GM15510 (cell line): Measurements from ENCODE around the gene KLHL40.

Source experiments
- POLR2A ChIP-seq: IDR thresholded peaks from 3 replicates; pipeline ENCODE4 v1.6.1; 2011; ENCODE audit warnings: borderline replicate concordance; ENCODE audit not compliant: insufficient read length; ENCODE audit errors: extremely low read depth

The KLHL40 gene

GRCh38 chr3:42707620-42708355, 22.5 kb downstream of the KLHL40 start:
- TF ChIP-seq POLR2A = no peak

GRCh38 chr3:42708611-42709151, 23.3 kb downstream of the KLHL40 start:
- no peak for TF ChIP-seq POLR2A

DNA sequence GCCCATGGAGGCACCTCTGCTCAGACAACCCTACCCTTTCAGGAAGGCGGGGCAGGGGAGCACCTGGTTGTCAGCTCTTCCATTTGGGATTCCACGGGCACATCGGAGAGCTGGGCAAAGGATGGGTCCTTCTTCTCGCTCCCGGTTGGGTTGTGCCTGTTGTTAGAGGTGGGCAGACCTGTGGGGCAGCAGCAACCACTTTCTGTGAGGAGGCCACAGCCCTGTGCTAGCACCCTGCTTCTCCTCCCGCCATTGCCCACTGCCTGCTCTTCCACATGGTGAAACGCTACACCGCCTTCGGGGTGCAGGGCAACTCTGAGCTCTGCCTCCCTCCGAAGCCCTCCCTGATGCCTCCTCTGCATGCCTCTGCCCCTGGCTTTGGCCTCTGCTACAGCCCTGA, 24.3 kb downstream of the KLHL40 start:
- TF ChIP-seq POLR2A = no peak

GRCh38 chr3:42710323-42711021, 25.1 kb downstream of the KLHL40 start:
- no peak for TF ChIP-seq POLR2A

DNA sequence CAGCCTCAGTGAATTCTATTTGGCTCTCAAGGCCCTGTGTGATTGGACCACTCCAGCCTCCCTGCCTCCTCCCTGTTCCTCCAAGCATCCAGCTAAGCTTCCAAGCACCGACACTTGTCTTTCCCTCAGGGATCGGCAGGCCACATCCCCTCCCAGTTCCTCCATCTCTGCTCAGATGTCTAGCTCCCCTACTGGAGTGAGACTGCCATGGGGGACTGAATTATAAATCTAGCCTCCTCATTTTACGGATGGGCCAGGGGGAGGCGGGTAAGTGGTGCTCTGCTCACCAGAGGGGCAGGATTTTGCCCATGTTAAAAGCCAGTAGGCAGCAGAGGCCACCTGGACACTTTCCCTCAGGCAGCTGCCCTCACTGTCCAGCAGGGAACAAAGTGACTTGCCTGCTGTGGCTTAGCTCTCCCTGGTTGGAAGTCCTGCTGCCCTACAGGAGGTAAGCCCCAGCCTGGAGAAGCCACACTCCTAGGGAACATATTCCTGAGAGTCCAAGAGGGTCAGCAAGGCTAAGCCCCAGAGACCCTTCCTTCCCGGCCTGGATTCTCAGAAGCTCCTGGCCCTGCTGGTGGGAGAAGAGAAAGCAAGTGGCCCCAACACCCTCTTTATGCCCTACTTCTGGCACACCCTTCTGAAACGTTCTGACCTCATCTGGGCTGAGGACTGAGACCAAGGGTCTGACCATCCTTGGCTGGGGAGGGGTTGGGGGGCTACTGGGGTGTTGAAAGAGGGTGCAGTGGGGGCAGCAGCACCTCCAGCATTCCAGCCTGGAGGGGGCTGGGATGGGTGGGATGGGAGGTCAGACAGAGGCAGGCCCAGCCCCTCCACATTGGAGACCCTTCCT, 26.4 kb downstream of the KLHL40 start:
- no peak for TF ChIP-seq POLR2A

- TF ChIP-seq POLR2A = no peak
These were observed 27.0 kb downstream of the KLHL40 start for GRCh38 chr3:42712344-42712648.

GRCh38 chr3:42712688-42713372, 27.5 kb downstream of the KLHL40 start:
- TF ChIP-seq POLR2A = no peak

GRCh38 chr3:42713747-42714146, 28.4 kb downstream of the KLHL40 start:
- no peak for TF ChIP-seq POLR2A

DNA sequence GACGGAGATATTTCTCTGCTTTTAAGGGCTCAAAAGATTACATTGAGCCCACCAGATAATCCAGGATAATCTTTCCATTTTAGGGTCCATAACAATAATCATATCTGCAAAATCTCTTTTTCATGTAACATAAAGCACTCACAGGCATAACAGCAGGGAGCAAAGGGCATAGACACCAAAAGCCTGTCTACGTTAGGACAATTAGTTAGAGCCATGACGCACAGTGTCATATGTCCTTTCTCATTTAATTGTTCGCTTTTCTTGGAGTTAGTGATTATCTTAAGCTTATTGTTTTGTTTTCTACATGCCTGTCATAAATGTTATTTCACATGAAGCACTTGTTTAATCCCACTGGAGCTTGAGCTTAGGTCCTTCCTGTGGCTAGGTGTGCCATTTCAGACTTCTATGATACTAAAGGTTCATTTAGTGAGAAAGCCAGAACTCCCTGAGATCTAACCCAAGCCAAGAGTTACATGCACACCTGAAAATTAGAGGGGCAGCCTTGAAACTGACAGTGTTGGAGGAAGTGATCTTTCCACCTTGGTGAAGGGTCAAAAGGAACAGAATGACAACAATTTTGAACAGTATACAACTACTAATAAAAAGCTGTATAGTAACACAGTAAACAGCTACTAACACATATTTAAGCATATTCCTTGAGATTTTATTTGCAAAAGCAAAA, 29.0 kb downstream of the KLHL40 start:
- TF ChIP-seq POLR2A = no peak

- no peak for TF ChIP-seq POLR2A
These were observed 32.0 kb downstream of the KLHL40 start for GRCh38 chr3:42717306-42717705.

DNA sequence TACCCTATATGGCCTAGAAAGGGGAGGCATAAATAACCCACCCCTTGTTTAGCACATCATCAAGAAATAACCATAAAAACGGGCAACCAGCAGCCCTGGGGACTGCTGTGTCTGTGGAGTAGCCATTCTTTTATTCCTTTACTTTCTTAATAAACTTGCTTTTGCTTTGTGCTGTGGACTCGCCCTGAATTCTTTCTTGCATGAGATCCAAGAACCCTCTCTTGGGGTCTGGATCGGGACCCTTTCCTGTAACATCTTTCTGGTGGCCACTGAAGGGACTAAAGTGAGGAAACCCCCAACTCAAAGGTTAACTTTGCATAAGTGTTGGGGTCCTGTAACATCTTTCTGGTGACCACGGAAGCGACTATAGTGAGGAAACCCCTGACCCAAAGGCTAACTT, 33.0 kb downstream of the KLHL40 start:
- TF ChIP-seq POLR2A = no peak

GRCh38 chr3:42719002-42719401, 33.7 kb downstream of the KLHL40 start:
- TF ChIP-seq POLR2A = no peak

DNA sequence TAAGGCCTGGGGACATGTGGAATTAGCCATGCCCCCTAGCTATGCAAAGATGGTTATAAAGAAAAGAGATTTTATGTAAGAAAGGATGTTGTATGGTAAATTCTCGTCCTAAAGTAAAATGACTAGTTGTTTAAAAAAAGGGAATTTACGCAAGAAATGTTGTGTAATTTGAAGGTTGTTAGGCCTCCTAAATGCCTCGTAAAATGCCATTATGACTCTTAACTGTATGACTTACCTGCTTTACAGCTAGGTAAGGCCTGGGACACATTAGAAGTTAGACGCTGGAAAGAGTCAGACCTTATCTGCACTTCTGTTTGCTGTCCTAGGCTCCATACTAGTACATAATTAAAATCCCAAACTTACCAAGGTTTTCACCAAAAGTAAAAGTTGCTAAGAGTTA, 34.8 kb downstream of the KLHL40 start:
- no peak for TF ChIP-seq POLR2A

DNA sequence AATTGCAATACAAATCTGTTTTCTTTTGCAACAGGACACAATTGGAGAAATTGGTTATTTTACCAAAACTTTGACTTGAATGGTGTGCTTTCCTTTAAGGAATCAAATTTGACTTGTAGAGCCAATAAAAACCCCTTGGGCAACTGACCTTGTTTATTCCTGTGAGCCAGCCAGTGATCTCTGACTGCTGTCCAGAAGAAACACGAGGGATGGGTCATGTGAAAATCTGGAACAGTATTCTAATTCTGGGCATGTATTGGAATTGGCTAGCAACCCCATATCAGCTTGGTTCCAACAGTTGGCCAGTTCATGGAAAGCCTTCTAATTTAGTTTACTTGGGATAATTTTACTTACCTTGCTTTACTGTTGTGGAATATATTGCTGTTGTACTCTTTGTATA, 36.4 kb downstream of the KLHL40 start:
- no peak for TF ChIP-seq POLR2A
